ENCODE measurements around the gene SLC5A2. TPM values are rescaled to one million over a fixed set of nuclear protein-coding genes. Genes with fewer than 3 reads are reported as not detected.

The SLC5A2 gene
- under 0.01 TPM in 1 of 2 replicates, not detected in the other for total RNA-seq

GRCh38 chr16:31483081-31483480, at the start of gene SLC5A2:
SLC5A2 (plus strand) TSS chr16:31483123; CDS start chr16:31483137, 14 bp downstream.

GRCh38 chr16:31458844-31459686, 23.9 kb upstream of the SLC5A2 start, which contains the start of gene ARMC5:
ARMC5 (plus strand) TSS chr16:31459501; CDS start chr16:31459525, 24 bp downstream.

DNA sequence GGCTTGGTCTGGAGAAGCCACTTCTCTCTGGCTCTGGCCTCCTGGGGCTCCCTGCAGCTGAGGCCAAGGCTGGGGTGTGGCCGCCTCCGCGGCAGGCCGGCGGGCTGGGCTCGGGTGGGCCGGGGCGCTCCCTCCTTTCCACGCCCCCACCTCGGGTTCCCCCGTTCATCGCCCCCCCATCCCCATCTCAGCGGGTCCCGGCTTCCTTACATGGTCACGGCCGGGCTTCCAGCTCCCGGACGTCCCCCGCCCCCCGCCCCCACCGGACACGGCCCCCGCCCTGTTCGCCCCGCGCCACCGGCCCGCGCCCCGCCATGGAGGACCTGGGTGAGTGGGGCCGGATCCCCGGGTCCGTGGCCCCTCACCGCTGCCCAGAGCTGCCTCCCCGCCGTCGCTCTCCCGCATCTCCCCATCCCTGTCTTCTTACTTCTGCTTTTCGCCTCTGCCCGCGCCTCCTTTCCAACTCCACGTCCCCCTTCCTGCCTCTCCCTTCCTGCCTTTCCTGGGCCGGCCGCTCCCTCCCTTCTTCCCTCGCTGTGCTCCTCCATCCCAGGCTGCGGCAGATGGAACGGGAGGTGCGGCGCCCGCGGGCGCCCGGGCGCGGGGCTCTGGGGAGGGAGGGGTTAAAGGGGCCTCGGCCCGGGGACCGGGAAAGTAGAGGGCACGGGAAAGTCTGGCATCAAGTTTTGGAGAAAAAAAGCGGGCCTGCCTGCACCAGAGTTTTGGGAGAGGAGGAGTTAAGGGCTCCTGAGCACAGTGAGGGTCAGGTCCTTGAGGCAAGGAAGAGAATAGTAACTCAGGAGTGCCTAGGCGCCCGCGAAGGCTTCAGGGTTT, 10.8 kb upstream of the SLC5A2 start, which contains the start of gene TGFB1I1:
Gene TGFB1I1, plus strand, starts transcription at position 278 of the 834 bp plus-strand sequence. Its CDS starts 37 bp downstream, at position 315.

DNA sequence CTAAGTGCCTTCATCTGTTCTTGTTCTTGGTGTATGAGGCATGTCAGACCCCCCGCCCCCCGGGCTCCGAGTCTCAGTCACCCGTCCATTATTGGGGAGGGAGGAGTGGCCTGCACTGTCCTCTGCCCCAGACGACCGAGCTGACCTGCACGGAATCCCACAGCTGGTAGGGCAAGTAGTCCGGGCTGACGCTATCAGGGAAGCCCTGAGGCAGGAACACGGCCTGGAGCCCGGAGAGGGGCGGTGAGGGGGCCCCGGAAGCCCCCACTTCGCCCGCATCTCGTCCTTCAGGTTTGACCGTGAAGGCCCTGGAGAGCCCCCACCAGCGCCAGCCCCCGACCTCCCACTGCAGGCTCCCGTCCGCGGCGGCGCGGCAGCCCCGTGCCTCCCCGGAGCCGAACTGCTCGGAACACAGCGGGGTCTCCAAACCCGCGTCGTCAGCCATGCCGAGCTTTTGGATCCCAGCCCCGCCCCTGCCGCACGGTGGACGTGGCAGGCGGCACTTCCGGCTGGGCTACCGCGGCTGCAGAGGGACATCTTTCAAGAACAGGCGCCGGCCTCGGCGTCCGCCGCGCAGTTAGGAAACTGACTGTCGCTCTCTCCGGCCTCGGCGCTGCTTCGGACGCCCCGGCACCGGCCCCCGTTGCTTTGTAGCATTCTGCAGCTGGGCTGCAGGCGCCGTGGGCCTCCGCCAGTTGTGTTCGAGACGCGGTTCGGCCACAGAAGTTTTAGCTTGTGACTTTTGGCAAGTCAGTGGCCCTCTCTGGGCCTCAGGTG, 25.2 kb downstream of the SLC5A2 start, which contains the start of gene RUSF1:
Gene RUSF1, minus strand, starts transcription at position 463 of the 777 bp plus-strand sequence. Its CDS starts 18 bp downstream, at position 445.

GRCh38 chr16:31527734-31528274, 44.9 kb downstream of the SLC5A2 start, which contains the start of gene AHSP:
AHSP (plus strand) TSS chr16:31527900; CDS start chr16:31528140, 240 bp downstream.

Other genes with a start within 250 kb of the SLC5A2 start
- 0.11 TPM in 1 of 2 replicates, not detected in the other for gene ITGAM, start 223.1 kb upstream of the SLC5A2 start, total RNA-seq
- 1.2 and 3.4 TPM in 2 replicates for gene ITGAX, start 127.9 kb upstream of the SLC5A2 start, total RNA-seq
- not detected in 2 replicates for gene ITGAD, start 89.8 kb upstream of the SLC5A2 start, total RNA-seq
- gene COX6A2, start 54.8 kb upstream of the SLC5A2 start, total RNA-seq, result not detected in 2 replicates
- gene ZNF843, start 40.3 kb upstream of the SLC5A2 start, total RNA-seq, result 0.11 and 0.12 TPM in 2 replicates
- gene ARMC5, start 23.6 kb upstream of the SLC5A2 start, total RNA-seq, result 7.4 and 7.5 TPM in 2 replicates
- gene TGFB1I1, start 11.0 kb upstream of the SLC5A2 start, total RNA-seq, result 35.5 and 47.9 TPM in 2 replicates
- 55.2 and 80.9 TPM in 2 replicates for gene RUSF1, start 25.3 kb downstream of the SLC5A2 start, total RNA-seq
- gene AHSP, start 44.8 kb downstream of the SLC5A2 start, total RNA-seq, result not detected in 2 replicates

Measured in uterine smooth muscle cell (primary cell).